Measurements from ENCODE around the gene SMIM14.
"Not testable (repeated sequence)": the region's sequence is repeated elsewhere in the genome, so short reads cannot be mapped to it uniquely, and the experiment has no call there.

Gene SMIM14

DNA sequence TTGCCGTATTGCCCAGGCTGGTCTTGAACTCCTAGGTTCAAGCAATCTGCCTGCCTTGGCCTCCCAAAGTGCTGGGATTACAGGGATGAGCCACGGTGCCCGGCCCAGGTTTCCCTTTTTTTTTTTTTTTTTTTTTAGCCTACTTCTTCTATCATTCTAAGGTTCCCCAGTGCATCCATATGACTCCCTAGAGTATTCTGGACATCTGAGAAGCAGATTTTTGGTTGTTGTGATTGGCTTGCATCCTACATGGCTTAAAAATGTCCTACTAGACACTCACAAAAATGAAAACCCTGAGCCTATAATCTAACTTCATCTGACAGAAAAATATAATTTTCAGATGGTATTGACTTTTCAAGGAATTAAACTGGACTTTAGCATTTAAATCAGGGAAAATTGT lies 41.7 kb downstream of the SMIM14 start:
- DNase-seq (ENCODE audit: low read depth) = no peak

DNA sequence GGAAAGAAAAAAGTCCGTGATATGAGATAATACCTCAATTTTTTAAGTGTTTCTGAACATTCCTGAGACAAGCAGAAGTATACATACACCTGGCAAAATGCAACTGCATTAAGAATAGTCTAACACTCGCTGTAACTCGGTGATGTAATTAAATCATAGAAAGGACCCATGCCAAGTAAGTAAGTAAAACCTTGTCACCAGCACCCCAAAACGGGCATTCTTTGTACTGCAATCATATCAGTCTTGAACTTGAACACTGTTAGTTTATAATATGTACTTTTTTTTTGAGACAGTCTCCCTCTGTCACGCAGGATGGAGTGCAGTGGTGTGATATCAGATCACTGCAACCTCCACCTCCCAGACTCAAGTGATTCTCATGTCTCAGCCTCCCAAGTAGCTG lies 47.4 kb downstream of the SMIM14 start:
- no peak for DNase-seq (ENCODE audit: low read depth)

DNA sequence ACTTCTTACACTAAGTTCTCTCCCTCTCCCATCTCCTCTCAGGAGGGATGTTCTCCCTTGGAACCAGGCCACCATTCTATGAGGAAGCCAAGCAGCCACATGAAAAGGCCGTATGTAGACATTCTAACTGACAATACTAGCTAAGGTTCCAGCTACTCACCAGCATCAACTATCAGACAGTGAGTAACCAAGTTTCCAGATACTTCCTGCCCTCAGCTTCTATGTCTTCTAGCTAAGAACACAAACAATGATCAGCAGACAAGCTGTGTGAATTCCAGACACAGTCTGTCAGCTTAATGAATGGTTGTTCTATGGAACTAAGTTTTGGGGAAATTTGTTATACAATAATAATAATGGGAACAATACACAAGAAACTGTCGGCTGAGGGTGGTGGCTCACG lies 50.8 kb downstream of the SMIM14 start:
- no peak for DNase-seq (ENCODE audit: low read depth)

DNA sequence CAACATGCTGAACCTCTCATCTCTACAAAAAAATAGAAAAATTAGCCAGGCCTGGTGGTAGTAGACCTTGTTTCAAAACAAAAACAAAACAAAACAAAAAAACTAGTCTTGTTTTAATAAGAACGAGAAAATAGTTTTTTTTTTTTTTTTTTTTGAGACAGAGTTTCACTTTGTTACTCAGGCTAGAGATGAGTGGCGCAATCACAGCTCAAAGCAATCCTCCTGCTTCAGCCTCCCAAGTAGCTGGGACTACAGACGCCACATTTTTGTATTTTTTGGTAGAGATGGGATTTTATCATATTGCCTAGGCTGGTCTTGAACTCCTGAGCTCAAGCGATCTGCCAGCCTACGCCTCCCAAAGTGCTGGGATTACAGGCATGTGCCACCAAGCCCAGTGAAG lies 63.7 kb downstream of the SMIM14 start:
- DNase-seq (ENCODE audit: low read depth) = no peak

- DNase-seq (ENCODE audit: low read depth) = no peak
These were observed 67.2 kb downstream of the SMIM14 start for GRCh38 chr4:39571504-39571903.

DNA sequence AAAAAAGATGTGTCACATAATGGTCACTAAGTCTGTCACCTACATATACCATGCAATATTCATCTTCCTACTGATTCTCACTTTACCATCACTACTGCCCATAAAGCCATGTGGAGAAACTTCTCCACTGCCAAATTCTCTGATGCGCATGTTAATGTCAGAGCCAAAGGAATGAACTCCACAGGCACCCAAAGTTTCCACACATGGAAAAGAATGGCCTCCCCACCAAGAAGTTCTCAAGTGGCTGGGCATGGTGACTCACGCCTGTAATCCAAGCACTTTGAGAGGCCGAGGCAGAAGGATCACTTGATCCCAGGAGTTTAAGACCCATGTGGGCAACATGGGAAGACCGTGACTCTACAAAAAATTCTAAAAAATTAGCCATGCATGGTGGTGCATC lies 67.6 kb downstream of the SMIM14 start:
- no peak for DNase-seq (ENCODE audit: low read depth)

DNA sequence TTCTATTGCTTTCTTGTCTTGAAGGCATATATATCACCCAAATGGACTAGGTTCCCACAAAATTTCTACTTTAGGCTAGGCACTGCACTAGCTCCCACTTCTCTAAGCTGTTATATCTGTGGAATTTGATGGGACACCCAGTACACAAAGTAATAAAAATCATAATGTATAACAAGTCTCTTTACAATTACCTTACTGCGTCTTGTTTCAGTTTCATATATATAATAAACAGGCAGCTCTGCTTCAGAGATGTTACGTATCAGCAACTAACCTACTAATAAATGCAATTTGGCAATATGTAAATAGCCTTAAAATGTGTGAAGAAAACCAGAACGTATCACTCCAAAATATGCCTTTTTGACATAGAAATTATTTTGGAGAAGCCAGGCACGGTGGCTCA lies 69.5 kb downstream of the SMIM14 start:
- DNase-seq (ENCODE audit: low read depth) = no peak

GRCh38 chr4:39568805-39569204 lies 69.9 kb downstream of the SMIM14 start:
- DNase-seq (ENCODE audit: low read depth) = no peak

DNA sequence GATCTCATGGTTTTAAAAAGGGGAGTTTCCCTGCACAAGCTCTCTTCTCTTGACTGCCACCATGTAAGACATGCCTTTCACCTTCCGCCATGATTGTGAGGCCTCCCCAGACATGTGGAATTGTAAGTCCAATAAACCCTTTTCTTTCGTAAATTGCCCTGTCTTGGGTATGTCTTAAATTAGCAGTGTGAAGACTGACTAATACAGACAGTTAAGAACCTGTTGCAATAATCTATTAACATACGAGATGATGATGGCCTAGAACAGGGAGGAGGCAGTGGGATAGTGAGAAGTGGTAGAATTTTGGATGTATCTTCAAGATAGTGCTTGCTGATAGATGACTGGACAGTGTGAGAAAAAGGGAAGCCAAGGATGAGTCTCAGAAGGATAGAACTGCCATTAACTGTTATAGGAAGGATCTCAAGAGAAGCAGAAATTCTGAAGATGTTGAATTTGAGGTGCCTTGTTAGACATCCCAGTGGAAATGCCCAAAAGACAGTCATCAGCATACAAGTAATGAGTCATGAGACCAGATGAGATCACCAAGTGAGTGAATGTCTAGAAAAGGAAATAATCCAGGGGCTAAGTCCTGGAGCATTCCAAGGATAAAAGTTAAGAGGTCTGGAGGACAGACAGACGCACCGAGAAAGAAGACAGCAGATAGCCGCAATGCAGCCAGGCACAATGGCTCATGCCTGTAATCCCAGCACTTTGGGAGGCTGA lies 72.6 kb downstream of the SMIM14 start:
- DNase-seq (ENCODE audit: low read depth) = no peak

GRCh38 chr4:39563346-39563847 lies 75.3 kb downstream of the SMIM14 start:
- DNase-seq (ENCODE audit: low read depth) = no peak

DNA sequence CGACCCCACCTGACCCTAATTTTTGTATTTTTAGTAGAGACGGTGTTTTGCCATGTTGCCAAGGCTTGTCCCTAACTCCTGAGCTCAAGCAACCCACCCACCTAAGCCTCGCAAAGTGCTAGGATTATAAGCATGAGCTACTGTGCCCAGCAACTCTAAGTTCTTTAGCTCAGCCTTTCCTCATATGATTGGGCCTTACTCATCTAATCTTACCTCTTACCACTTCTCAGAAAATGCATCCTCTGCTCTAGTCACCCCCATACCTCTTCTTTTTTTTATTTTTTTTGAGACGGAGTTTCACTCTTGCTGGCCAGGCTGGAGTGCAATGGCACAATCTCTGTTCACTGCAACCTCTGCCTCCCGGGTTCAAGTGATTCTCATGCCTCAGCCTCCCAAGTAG lies 75.9 kb downstream of the SMIM14 start:
- no peak for DNase-seq (ENCODE audit: low read depth)

- no peak for DNase-seq (ENCODE audit: low read depth)
These were observed 79.0 kb downstream of the SMIM14 start for GRCh38 chr4:39559626-39560025.

- no peak for DNase-seq (ENCODE audit: low read depth)
These were observed 83.2 kb downstream of the SMIM14 start for GRCh38 chr4:39555472-39555871.

DNA sequence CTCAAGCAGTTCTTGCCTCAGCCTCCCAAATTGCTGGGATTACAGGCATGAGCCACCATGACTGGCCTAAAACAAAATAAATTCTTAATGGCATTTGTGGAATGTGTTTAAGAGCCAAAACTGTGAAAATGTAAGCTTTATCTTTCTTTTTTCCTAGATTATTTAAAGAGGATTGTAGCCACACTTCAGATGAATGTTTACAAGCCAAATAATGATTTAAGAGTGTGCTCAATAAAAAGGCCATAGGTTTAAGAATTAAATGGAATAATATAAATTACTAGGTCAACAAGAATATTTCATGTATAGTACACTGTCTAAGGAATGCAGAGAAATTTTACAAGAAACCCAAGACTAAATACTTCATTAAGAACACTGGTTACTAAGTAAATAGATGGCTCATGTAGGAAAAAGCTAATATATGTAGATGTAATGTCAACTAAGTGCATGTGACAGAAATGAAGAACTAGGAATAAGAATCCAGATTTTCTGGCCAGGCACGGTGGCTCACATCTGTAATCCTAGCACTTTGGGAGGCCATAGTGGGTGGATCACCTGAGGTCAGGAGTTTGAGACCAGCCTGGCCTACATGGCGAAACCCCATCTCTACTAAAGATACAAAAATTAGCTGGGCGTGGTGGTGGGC lies 90.1 kb downstream of the SMIM14 start:
- DNase-seq (ENCODE audit: low read depth) = no peak

- DNase-seq (ENCODE audit: low read depth) = no peak
These were observed 93.9 kb downstream of the SMIM14 start for GRCh38 chr4:39544580-39545315.

- not testable (repeated sequence) for DNase-seq (ENCODE audit: low read depth)
These were observed 94.6 kb downstream of the SMIM14 start for GRCh38 chr4:39544080-39544479.

- DNase-seq (ENCODE audit: low read depth) = no peak
These were observed 95.6 kb downstream of the SMIM14 start for GRCh38 chr4:39543034-39543433.

DNA sequence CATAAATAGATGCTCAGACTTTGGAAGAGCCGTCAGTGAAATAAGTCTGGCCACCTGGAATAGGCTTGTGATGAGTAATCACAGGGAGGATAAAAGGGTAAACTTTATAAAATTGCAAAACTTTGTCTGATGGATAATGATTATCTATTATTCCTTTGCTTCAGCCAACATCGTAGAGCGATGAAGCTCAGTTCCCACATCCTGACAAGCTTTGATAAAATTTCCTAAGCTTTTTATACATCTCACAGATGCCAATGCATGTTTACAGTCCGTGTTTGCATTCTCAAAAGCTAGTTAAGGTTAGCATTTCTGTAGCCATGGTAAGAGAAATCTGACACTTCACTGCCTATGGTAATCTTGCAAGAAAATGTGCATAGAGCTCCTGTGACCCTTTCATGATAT lies 96.1 kb downstream of the SMIM14 start:
- no peak for DNase-seq (ENCODE audit: low read depth)

GRCh38 chr4:39541987-39542610 lies 96.6 kb downstream of the SMIM14 start:
- DNase-seq (ENCODE audit: low read depth) = no peak

- DNase-seq (ENCODE audit: low read depth) = no peak
These were observed 99.5 kb downstream of the SMIM14 start for GRCh38 chr4:39539089-39539611.

- DNase-seq (ENCODE audit: low read depth) = no peak
These were observed 105.1 kb downstream of the SMIM14 start for GRCh38 chr4:39533541-39533940.

DNA sequence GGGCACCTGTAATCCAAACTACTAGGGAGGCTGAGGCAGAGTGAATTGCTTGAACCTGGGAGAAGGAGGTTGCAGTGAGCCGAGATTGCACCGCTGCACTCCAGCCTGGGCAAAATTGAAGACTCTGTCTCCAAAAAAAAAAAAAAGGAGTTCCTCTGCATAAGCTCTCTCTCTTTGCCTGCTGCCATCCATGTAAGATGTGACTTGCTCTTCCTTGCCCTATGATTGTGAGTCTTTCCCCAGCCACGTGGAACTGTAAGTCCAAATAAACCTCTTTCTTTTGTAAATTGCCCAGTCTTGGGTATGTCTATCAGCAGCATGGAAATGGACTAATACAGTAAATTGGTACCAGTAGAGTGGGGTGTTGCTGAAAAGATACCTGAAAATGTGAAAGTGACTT lies 106.4 kb downstream of the SMIM14 start:
- not testable (repeated sequence) for DNase-seq (ENCODE audit: low read depth)
